ENCODE data around the gene NRAP. TPM values are rescaled to one million over a fixed set of nuclear protein-coding genes. Genes with fewer than 3 reads are reported as not detected.

Gene NRAP
- total RNA-seq, 1 donor from 2014 or later, result not detected

DNA sequence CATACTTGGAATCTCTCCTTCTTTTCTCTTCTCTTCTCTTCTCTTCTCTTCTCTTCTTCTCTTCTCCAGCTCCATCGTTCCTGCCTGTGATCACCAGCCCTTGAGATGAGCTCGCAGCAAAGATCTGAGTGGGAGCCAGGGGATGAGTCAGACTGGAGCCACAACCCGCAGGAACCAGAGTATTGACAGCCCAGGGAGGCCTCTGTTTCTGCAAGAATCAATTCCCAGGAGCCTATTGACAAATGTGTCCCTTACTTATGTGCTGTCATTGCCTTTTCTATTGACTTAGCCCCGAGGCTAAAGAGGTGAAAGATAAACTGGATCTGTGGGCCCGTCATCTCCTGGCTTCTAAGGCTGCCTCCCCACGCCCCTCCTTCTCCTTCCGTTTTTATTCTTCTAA lies 124.1 kb downstream of the NRAP start:
- Mint-ChIP-seq H3K36me3 (ENCODE audit: insufficient read depth) (no peaks in the 10 kb centered on the region), H3K27me3 (no peaks in the 10 kb centered on the region), H3K9me3 (ENCODE audit: low read depth) (no peaks in the 10 kb centered on the region), H3K27ac (peak overlapping the region; percentile 91), H3K4me3 (ENCODE audit: low read depth) (no peak overlapping the region), H3K4me1 (ENCODE audit: low read depth) (peaks cover 52% of the 10 kb centered on the region)
- TF ChIP-seq, protein P1, sequence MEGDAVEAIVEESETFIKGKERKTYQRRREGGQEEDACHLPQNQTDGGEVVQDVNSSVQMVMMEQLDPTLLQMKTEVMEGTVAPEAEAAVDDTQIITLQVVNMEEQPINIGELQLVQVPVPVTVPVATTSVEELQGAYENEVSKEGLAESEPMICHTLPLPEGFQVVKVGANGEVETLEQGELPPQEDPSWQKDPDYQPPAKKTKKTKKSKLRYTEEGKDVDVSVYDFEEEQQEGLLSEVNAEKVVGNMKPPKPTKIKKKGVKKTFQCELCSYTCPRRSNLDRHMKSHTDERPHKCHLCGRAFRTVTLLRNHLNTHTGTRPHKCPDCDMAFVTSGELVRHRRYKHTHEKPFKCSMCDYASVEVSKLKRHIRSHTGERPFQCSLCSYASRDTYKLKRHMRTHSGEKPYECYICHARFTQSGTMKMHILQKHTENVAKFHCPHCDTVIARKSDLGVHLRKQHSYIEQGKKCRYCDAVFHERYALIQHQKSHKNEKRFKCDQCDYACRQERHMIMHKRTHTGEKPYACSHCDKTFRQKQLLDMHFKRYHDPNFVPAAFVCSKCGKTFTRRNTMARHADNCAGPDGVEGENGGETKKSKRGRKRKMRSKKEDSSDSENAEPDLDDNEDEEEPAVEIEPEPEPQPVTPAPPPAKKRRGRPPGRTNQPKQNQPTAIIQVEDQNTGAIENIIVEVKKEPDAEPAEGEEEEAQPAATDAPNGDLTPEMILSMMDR (IDR thresholded peaks at IDR 0.05; ENCODE audit: unreplicated experiment), result no peak
- DNase-seq (ENCODE audit: low spot score, unreplicated experiment), result no peak

Other genes starting within 250 kb of the NRAP start
- gene HABP2, start 111.0 kb downstream of the NRAP start, total RNA-seq, result 112 and 133 TPM in 2 replicates
- gene CASP7, start 15.9 kb upstream of the NRAP start, total RNA-seq, result 11.6 and 12.8 TPM in 2 replicates
- not detected in 2 replicates for gene PLEKHS1, start 87.6 kb upstream of the NRAP start, total RNA-seq
- 9.8 and 11.1 TPM in 2 replicates for gene DCLRE1A, start 190.0 kb upstream of the NRAP start, total RNA-seq
- 41.7 and 43.6 TPM in 2 replicates for gene NHLRC2, start 190.6 kb upstream of the NRAP start, total RNA-seq

All from progenitor cell of endocrine pancreas (in vitro differentiated cells).